Measurements from ENCODE around the gene DSP. TPM values are rescaled to one million over a fixed set of nuclear protein-coding genes. Genes with fewer than 3 reads are reported as not detected.

The DSP gene
- total RNA-seq, 1 experiment from 2014 or later, result 76.1 TPM

GRCh38 chr6:7568021-7568420, 26.6 kb downstream of the DSP start:
- Mint-ChIP-seq H3K9me3 (no peaks in the 10 kb centered on the region), H3K4me1 (no peaks in the 10 kb centered on the region), H3K36me3 (peaks cover 87% of the 10 kb centered on the region), H3K27me3 (ENCODE audit: low read depth) (no peaks in the 10 kb centered on the region), H3K4me3 (no peak overlapping the region), H3K27ac (no peak overlapping the region)
- DNase-seq (ENCODE audit: low spot score) (no peak), ATAC-seq (no peak)
- TF ChIP-seq, protein P1, sequence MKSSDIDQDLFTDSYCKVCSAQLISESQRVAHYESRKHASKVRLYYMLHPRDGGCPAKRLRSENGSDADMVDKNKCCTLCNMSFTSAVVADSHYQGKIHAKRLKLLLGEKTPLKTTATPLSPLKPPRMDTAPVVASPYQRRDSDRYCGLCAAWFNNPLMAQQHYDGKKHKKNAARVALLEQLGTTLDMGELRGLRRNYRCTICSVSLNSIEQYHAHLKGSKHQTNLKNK (CRISPR knock-in tag; IDR thresholded peaks at IDR 0.05), result no peak
- no peak for TF ChIP-seq NR3C1 (CRISPR knock-in tag; conservative IDR thresholded peaks at IDR 0.05; ENCODE audit: low read depth)
- TF ChIP-seq GRHL2 (CRISPR knock-in tag; IDR thresholded peaks at IDR 0.05; ENCODE audit: insufficient replicate concordance, severe bottlenecking), result no peak
- TF ChIP-seq HMGA2 (CRISPR knock-in tag; IDR thresholded peaks at IDR 0.05), result no peak
- TF ChIP-seq, protein P2, sequence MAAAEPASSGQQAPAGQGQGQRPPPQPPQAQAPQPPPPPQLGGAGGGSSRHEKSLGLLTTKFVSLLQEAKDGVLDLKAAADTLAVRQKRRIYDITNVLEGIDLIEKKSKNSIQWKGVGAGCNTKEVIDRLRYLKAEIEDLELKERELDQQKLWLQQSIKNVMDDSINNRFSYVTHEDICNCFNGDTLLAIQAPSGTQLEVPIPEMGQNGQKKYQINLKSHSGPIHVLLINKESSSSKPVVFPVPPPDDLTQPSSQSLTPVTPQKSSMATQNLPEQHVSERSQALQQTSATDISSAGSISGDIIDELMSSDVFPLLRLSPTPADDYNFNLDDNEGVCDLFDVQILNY (CRISPR knock-in tag; IDR thresholded peaks at IDR 0.05), result no peak
- TF ChIP-seq IRF2 (CRISPR knock-in tag; IDR thresholded peaks at IDR 0.05; ENCODE audit: borderline replicate concordance, low read depth), result no peak
- TF ChIP-seq, protein P3, sequence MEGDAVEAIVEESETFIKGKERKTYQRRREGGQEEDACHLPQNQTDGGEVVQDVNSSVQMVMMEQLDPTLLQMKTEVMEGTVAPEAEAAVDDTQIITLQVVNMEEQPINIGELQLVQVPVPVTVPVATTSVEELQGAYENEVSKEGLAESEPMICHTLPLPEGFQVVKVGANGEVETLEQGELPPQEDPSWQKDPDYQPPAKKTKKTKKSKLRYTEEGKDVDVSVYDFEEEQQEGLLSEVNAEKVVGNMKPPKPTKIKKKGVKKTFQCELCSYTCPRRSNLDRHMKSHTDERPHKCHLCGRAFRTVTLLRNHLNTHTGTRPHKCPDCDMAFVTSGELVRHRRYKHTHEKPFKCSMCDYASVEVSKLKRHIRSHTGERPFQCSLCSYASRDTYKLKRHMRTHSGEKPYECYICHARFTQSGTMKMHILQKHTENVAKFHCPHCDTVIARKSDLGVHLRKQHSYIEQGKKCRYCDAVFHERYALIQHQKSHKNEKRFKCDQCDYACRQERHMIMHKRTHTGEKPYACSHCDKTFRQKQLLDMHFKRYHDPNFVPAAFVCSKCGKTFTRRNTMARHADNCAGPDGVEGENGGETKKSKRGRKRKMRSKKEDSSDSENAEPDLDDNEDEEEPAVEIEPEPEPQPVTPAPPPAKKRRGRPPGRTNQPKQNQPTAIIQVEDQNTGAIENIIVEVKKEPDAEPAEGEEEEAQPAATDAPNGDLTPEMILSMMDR (IDR thresholded peaks at IDR 0.05), result no peak
- no peak for TF ChIP-seq CREM (CRISPR knock-in tag; IDR thresholded peaks at IDR 0.05)
- no peak for TF ChIP-seq ZSCAN18 (CRISPR knock-in tag; IDR thresholded peaks at IDR 0.05)
- no peak for TF ChIP-seq FOXP1 (CRISPR knock-in tag; IDR thresholded peaks at IDR 0.05; ENCODE audit: borderline replicate concordance)
- no peak for TF ChIP-seq FOXJ3 (CRISPR knock-in tag; IDR thresholded peaks at IDR 0.05; ENCODE audit: borderline replicate concordance)
- no peak for TF ChIP-seq RELA (CRISPR knock-in tag; IDR thresholded peaks at IDR 0.05; ENCODE audit: borderline replicate concordance)
- TF ChIP-seq EMX1 (CRISPR knock-in tag; IDR thresholded peaks at IDR 0.05), result no peak
- no peak for TF ChIP-seq ZNF317 (CRISPR knock-in tag; IDR thresholded peaks at IDR 0.05; ENCODE audit: borderline replicate concordance, low read depth)
- CTCF ChIA-PET, result no interaction called here
- POLR2A ChIA-PET, result no interaction called here

GRCh38 chr6:7569082-7569481, 27.6 kb downstream of the DSP start:
- ChIA-PET POLR2A (no interaction called here), CTCF (interaction anchor here (1.3 kb wide), 1 partner anchor 144 kb away, joined by 4 read pairs; no protein-coding TSS in a partner anchor)
- H3K9me3 Mint-ChIP-seq, result no peaks in the 10 kb centered on the region
- no peaks in the 10 kb centered on the region for H3K27me3 Mint-ChIP-seq (ENCODE audit: low read depth)
- H3K27ac Mint-ChIP-seq, result no peak overlapping the region
- ATAC-seq (no peak), DNase-seq (ENCODE audit: low spot score) (no peak)
- H3K4me1 Mint-ChIP-seq, result no peaks in the 10 kb centered on the region
- H3K4me3 Mint-ChIP-seq, result no peak overlapping the region
- H3K36me3 Mint-ChIP-seq, result peaks cover 83% of the 10 kb centered on the region
- no peak for TF ChIP-seq ATF6 (CRISPR knock-in tag; IDR thresholded peaks at IDR 0.05)
- no peak for TF ChIP-seq CBFB (CRISPR knock-in tag; IDR thresholded peaks at IDR 0.05; ENCODE audit: low read depth)
- TF ChIP-seq ARID4B (CRISPR knock-in tag; IDR thresholded peaks at IDR 0.05; ENCODE audit: borderline replicate concordance), result no peak
- TF ChIP-seq ZNF317 (CRISPR knock-in tag; IDR thresholded peaks at IDR 0.05; ENCODE audit: borderline replicate concordance, low read depth), result no peak
- no peak for TF ChIP-seq TEAD1 (CRISPR knock-in tag; IDR thresholded peaks at IDR 0.05)
- no peak for TF ChIP-seq MYBL2 (CRISPR knock-in tag; IDR thresholded peaks at IDR 0.05)
- TF ChIP-seq, protein P4, sequence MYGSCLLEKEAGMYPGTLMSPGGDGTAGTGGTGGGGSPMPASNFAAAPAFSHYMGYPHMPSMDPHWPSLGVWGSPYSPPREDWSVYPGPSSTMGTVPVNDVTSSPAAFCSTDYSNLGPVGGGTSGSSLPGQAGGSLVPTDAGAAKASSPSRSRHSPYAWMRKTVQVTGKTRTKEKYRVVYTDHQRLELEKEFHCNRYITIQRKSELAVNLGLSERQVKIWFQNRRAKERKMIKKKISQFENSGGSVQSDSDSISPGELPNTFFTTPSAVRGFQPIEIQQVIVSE (CRISPR knock-in tag; IDR thresholded peaks at IDR 0.05; ENCODE audit: borderline replicate concordance), result no peak
- TF ChIP-seq RORB (CRISPR knock-in tag; IDR thresholded peaks at IDR 0.05), result no peak
- no peak for TF ChIP-seq ZBTB21 (CRISPR knock-in tag; IDR thresholded peaks at IDR 0.05; ENCODE audit: borderline replicate concordance)
- no peak for TF ChIP-seq ATF1 (CRISPR knock-in tag; IDR thresholded peaks at IDR 0.05)
- TF ChIP-seq ZNF396 (CRISPR knock-in tag; IDR thresholded peaks at IDR 0.05; ENCODE audit: borderline replicate concordance), result no peak
